Measurements from ENCODE around the gene SDR42E2.

Gene SDR42E2

GRCh38 chr16:22190776-22191531 lies 28.6 kb downstream of the SDR42E2 start:
- DNase-seq (ENCODE audit: low read depth), result peak; percentile 98
- no peak for TF ChIP-seq CTCF (IDR thresholded peaks at IDR 0.05; ENCODE audit: insufficient read depth, low read depth, low read length, missing control alignments)
- H3K4me3 ChIP-seq (ENCODE audit: low read depth, low read length), result peak overlapping the region; percentile 82

- TF ChIP-seq CTCF (IDR thresholded peaks at IDR 0.05; ENCODE audit: insufficient read depth, low read depth, low read length, missing control alignments), result no peak
- DNase-seq (ENCODE audit: low read depth), result peak; percentile 72
- H3K4me3 ChIP-seq (ENCODE audit: low read depth, low read length), result peak overlapping the region; percentile 82
Observed at GRCh38 chr16:22191532-22192260, 29.4 kb downstream of the SDR42E2 start.

GRCh38 chr16:22192261-22193062 lies 30.2 kb downstream of the SDR42E2 start:
- no peak for TF ChIP-seq CTCF (IDR thresholded peaks at IDR 0.05; ENCODE audit: insufficient read depth, low read depth, low read length, missing control alignments)
- peak; percentile 94 for DNase-seq (ENCODE audit: low read depth)
- peak overlapping the region; percentile 82 for H3K4me3 ChIP-seq (ENCODE audit: low read depth, low read length)

GRCh38 chr16:22193063-22193411 lies 30.7 kb downstream of the SDR42E2 start:
- DNase-seq (ENCODE audit: low read depth), result no peak
- H3K4me3 ChIP-seq (ENCODE audit: low read depth, low read length), result no peak overlapping the region
- no peak for TF ChIP-seq CTCF (IDR thresholded peaks at IDR 0.05; ENCODE audit: insufficient read depth, low read depth, low read length, missing control alignments)

GRCh38 chr16:22194707-22195444 lies 32.6 kb downstream of the SDR42E2 start:
- peak; percentile 73 for DNase-seq (ENCODE audit: low read depth)
- peak overlapping the region; percentile 14 for H3K4me3 ChIP-seq (ENCODE audit: low read depth, low read length)
- no peak for TF ChIP-seq CTCF (IDR thresholded peaks at IDR 0.05; ENCODE audit: insufficient read depth, low read depth, low read length, missing control alignments)

GRCh38 chr16:22195445-22195694 lies 33.1 kb downstream of the SDR42E2 start:
- DNase-seq (ENCODE audit: low read depth), result no peak
- H3K4me3 ChIP-seq (ENCODE audit: low read depth, low read length), result peak overlapping the region; percentile 14; the same call in 1 of the 2 replicates
- TF ChIP-seq CTCF (IDR thresholded peaks at IDR 0.05; ENCODE audit: insufficient read depth, low read depth, low read length, missing control alignments), result no peak

All from GM12865 (cell line).